NCI-H1694 (cell line): ENCODE data around the gene RAC3.

Source experiments
- DNase-seq: peaks from one replicate; lab custom pipeline; 2025; lab: John Stamatoyannopoulos, UW

Gene RAC3

GRCh38 chr17:82043507-82043906 lies 12.0 kb downstream of the RAC3 start:
- no peak for DNase-seq

GRCh38 chr17:82045936-82046484 lies 14.5 kb downstream of the RAC3 start:
- DNase-seq, result no peak

- DNase-seq, result no peak
These were observed 15.4 kb downstream of the RAC3 start for GRCh38 chr17:82046903-82047302.

- DNase-seq, result no peak
These were observed 15.9 kb downstream of the RAC3 start for GRCh38 chr17:82047379-82047778.

- no peak for DNase-seq
These were observed 16.6 kb downstream of the RAC3 start for GRCh38 chr17:82047914-82048570.

- no peak for DNase-seq
These were observed 17.1 kb downstream of the RAC3 start for GRCh38 chr17:82048571-82048971.

GRCh38 chr17:82049106-82049505 lies 17.6 kb downstream of the RAC3 start:
- no peak for DNase-seq

- no peak for DNase-seq
These were observed 18.1 kb downstream of the RAC3 start for GRCh38 chr17:82049521-82049971.

- no peak for DNase-seq
These were observed 18.8 kb downstream of the RAC3 start for GRCh38 chr17:82050152-82050760.

- DNase-seq, result no peak
These were observed 19.5 kb downstream of the RAC3 start for GRCh38 chr17:82050761-82051641.

- peak; percentile 49 for DNase-seq
These were observed 20.5 kb downstream of the RAC3 start, which contains the start of the genes GPS1 and RFNG for GRCh38 chr17:82051776-82052637. TSS of gene GPS1 (plus strand) at chr17:82051898. CDS start at chr17:82051932, 34 bp downstream. TSS of gene RFNG (minus strand) at chr17:82051811. CDS start at chr17:82051766, 45 bp downstream.

- no peak for DNase-seq
These were observed 21.2 kb downstream of the RAC3 start for GRCh38 chr17:82052638-82053059.

- DNase-seq, result no peak
These were observed 21.7 kb downstream of the RAC3 start for GRCh38 chr17:82053130-82053529.

GRCh38 chr17:82053556-82054263 lies 22.2 kb downstream of the RAC3 start:
- DNase-seq, result no peak

GRCh38 chr17:82054351-82055022 lies 23.0 kb downstream of the RAC3 start:
- DNase-seq, result no peak

- DNase-seq, result no peak
These were observed 23.8 kb downstream of the RAC3 start for GRCh38 chr17:82055023-82055964.

- no peak for DNase-seq
These were observed 24.7 kb downstream of the RAC3 start for GRCh38 chr17:82055965-82056728.
